HepG2 (cell line): ENCODE measurements around the gene NTN4. TPM values are rescaled to one million over a fixed set of nuclear protein-coding genes. Genes with fewer than 3 reads are reported as not detected.

Experiments used
- ATAC-seq: fragments of 200-7000 bp; cut with Tn5 transposase; 3 replicates; pipeline ENCODE4 v1.9.1; 2020; ENCODE audit warnings: mild to moderate bottlenecking, moderate library complexity
- BruUV-seq: library from RNA; stranded (reverse); fragments of 400-500 nt; replicated peaks from 2 replicates; lab custom pipeline; 2021; lab: Mats Ljungman, UMichigan
- CTCF ChIA-PET: fragments of 300-600 bp; formaldehyde crosslinking; extraction: SDS; loops from one replicate; lab custom pipeline; 2021; ENCODE audit warnings: low total read pairs, inconsistent platforms, low intra/inter-chr PET ratio; lab: Yijun Ruan, JAX
- POLR2A ChIA-PET: fragments of 350-600 bp; sonication (Branson Sonifier 250); formaldehyde crosslinking; loops from one replicate; lab custom pipeline; 2020; ENCODE audit warnings: antibody characterized with exemption, inconsistent platforms; lab: Yijun Ruan, JAX
- DNase-seq: peaks from one replicate; pipeline ENCODE4 v3.0.0-alpha.2; 2015; ENCODE audit warnings: low spot score
- FAIRE-seq: peaks from 3 replicates; lab custom pipeline; 2011; peaks lifted over from hg19 to GRCh38; lab: Jason Lieb, UNC
- H2AFZ ChIP-seq: one replicate; pipeline ENCODE4 v1.6.1; 2011; ENCODE audit warnings: low read length, inconsistent platforms
- H3K27ac ChIP-seq: fragments of 300-600 bp; 3 replicates; pipeline ENCODE4 v1.8.0; 2011; ENCODE audit warnings: mixed run types, mild to moderate bottlenecking, mixed read lengths, low read length, inconsistent platforms; ENCODE audit not compliant: insufficient read depth; ENCODE audit errors: extremely low read length
- H3K27me3 ChIP-seq, 2 experiments: fragments of 200-600 bp in 1 of 2; 2 replicates in 1 of 2; 3 replicates in 1 of 2; pipeline versions ENCODE4 v1.6.0 to v1.8.0; 2011; ENCODE audit warnings: low read length in 2 of 2, mild to moderate bottlenecking in 2 of 2, moderate library complexity in 2 of 2, inconsistent platforms in 1 of 2; ENCODE audit not compliant: insufficient read depth in 2 of 2, control insufficient read depth in 1 of 2
- H3K36me3 ChIP-seq, 2 experiments: fragments of 200-600 bp in 1 of 2; replicated peaks in 1 of 2; 2 replicates in 1 of 2; 3 replicates in 1 of 2; pipeline versions ENCODE4 v1.5.1 to v1.8.0; 2011; ENCODE audit warnings: low read length in 2 of 2, inconsistent platforms in 1 of 2; ENCODE audit not compliant: insufficient read depth in 2 of 2, control insufficient read depth in 1 of 2
- H3K4me1 ChIP-seq: 2 replicates; pipeline ENCODE4 v1.5.1; 2012; ENCODE audit warnings: low read length, inconsistent platforms; ENCODE audit not compliant: insufficient read depth
- H3K4me2 ChIP-seq: 2 replicates; pipeline ENCODE4 v1.6.0; 2011; ENCODE audit warnings: low read depth, low read length, inconsistent platforms
- H3K4me3 ChIP-seq, 3 experiments: fragments of 200-600 bp in 1 of 3; sonication (generic), shearing (Covaris generic) in 1 of 3; replicated peaks in 1 of 3; 2 replicates each; pipeline ENCODE4 v1.5.1; 2011 to 2016; ENCODE audit warnings: low read length in 3 of 3, inconsistent platforms in 2 of 3, low read depth in 2 of 3, mild to moderate bottlenecking in 2 of 3, control low read depth in 1 of 3, mixed read lengths in 1 of 3; ENCODE audit not compliant: insufficient read depth in 1 of 3
- H3K79me2 ChIP-seq: one replicate; pipeline ENCODE4 v1.6.1; 2011; ENCODE audit warnings: low read length, inconsistent platforms; ENCODE audit not compliant: insufficient read depth
- H3K9ac ChIP-seq: 2 replicates; pipeline ENCODE4 v1.6.0; 2011; ENCODE audit warnings: mild to moderate bottlenecking, low read depth, low read length, inconsistent platforms; ENCODE audit not compliant: insufficient read depth
- H3K9me3 ChIP-seq: 2 replicates; pipeline ENCODE4 v1.5.1; 2012; ENCODE audit warnings: mild to moderate bottlenecking, low read length
- H4K20me1 ChIP-seq: 2 replicates; pipeline ENCODE4 v1.6.0; 2011; ENCODE audit warnings: inconsistent platforms, mild to moderate bottlenecking, low read length, moderate library complexity; ENCODE audit not compliant: insufficient read depth
- ATF4 ChIP-seq, 2 experiments: fragments of 450-650 bp in 1 of 2; sonication (generic) in 1 of 2; formaldehyde crosslinking; IDR thresholded peaks; 2 replicates each; pipeline versions ENCODE4 v1.5.0 to v1.8.0; 2020 to 2022; ENCODE audit warnings: mild to moderate bottlenecking in 1 of 2, missing genetic modification reagents in 1 of 2
- FOXA1 ChIP-seq, 2 experiments: fragments of 450-650 bp in 1 of 2; sonication (generic) in 1 of 2; formaldehyde crosslinking in 1 of 2; IDR thresholded peaks; 2 replicates each; pipeline versions ENCODE4 v1.4.0 to v1.6.1; 2016 to 2020; ENCODE audit warnings: missing genetic modification reagents in 1 of 2
- FOXP1 ChIP-seq, 2 experiments: fragments of 450-650 bp in 1 of 2; IDR thresholded peaks; 2 replicates each; pipeline ENCODE4 v1.6.1; 2017 to 2018; ENCODE audit warnings: antibody characterized with exemption in 1 of 2
- HMG20A ChIP-seq: IDR thresholded peaks from 2 replicates; pipeline ENCODE4 v1.6.1; 2016; ENCODE audit warnings: borderline replicate concordance
- MXD3 ChIP-seq: IDR thresholded peaks from 2 replicates; pipeline ENCODE4 v1.6.1; 2016; ENCODE audit warnings: mild to moderate bottlenecking, missing biosample characterization, missing genetic modification reagents
- SNAPC2 ChIP-seq: sonication (generic); formaldehyde crosslinking; IDR thresholded peaks from 2 replicates; pipeline ENCODE4 v1.8.1; 2022; ENCODE audit warnings: mild to moderate bottlenecking, missing genetic modification reagents
- TP53 ChIP-seq: sonication (generic); formaldehyde crosslinking; conservative IDR thresholded peaks from 2 replicates; pipeline ENCODE4 v1.4.0; 2020; ENCODE audit warnings: missing genetic modification reagents
- ZNF30 ChIP-seq: sonication (generic); formaldehyde crosslinking; IDR thresholded peaks from 2 replicates; pipeline ENCODE4 v1.5.0; 2020; ENCODE audit warnings: mild to moderate bottlenecking, missing genetic modification reagents
- WGBS: methylation state at CpG from one replicate; pipeline ENCODE4 v1.1.6; 2017; ENCODE audit warnings: low lambda C conversion rate; 5-methylcytosine and 5-hydroxymethylcytosine counted together
- in situ Hi-C: cut with HindIII; loops from 2 replicates; pipeline ENCODE4 v1.10.0; 2017; ENCODE audit warnings: low pct_unique_long_range_greater_than_20kb; ENCODE audit not compliant: extremely low pct_ligation_motif_present
- intact Hi-C: fragments of 100-400 bp; cut with micrococcal nuclease; formaldehyde crosslinking; loops from one replicate; pipeline ENCODE4 v1.10.0; 2022; ENCODE audit not compliant: unreplicated experiment
- polyA plus RNA-seq, 8 experiments: library from polyadenylated mRNA; depleted of rRNA in 3 of 8; stranded (reverse) in 7 of 8; unstranded in 1 of 8; fragments of >200 nt; fragmentation: Illumina TruSeq in 4 of 8; extraction: Trizol in 4 of 8; gene quantifications; 2 replicates each; pipeline versions ENCODE4 v1.2.1 to v1.2.3, GENCODE V29; 2011 to 2016; ENCODE audit warnings: low read depth in 4 of 8, missing spikeins in 1 of 8, mixed read lengths in 1 of 8; ENCODE audit not compliant: insufficient read depth in 1 of 8
- total RNA-seq, 5 experiments: library from RNA; depleted of rRNA; stranded (reverse); fragments of >200 nt; fragmentation: Illumina TruSeq; extraction: Trizol; gene quantifications; 2 replicates each; pipeline ENCODE4 v1.2.3, GENCODE V29; 2016; ENCODE audit warnings: low read depth in 1 of 5

Gene NTN4
- total and polyA plus RNA-seq, 2 of the 13 experiments (the other 11 are each of a cell fraction or from before 2014, with no cell fraction given): 7.8 to 11.5 TPM

GRCh38 chr12:95653771-95654546, 136.6 kb downstream of the NTN4 start (continued):
- TF ChIP-seq FOXA1 (IDR thresholded peaks at IDR 0.05) (no peak), FOXA1 (CRISPR knock-in tag; IDR thresholded peaks at IDR 0.05) (peak; percentile 43; the same call in 1 of the 2 replicates), ZNF30 (CRISPR knock-in tag) (no peak), SNAPC2 (no peak), ATF4 (CRISPR knock-in tag; IDR thresholded peaks at IDR 0.05) (peak in 1 of 2 experiments; percentile 97; a peak in 2 of 4 replicates), MXD3 (CRISPR knock-in tag) (no peak), FOXP1 (IDR thresholded peaks at IDR 0.05) (no peak), FOXP1 (CRISPR knock-in tag; IDR thresholded peaks at IDR 0.05) (no peak; the same call in 1 of the 2 replicates), HMG20A (CRISPR knock-in tag) (peak; percentile 39; the same call in 1 of the 2 replicates)
- TF ChIP-seq, all 625 proteins: peak for 30

GRCh38 chr12:95651681-95652080, 138.9 kb downstream of the NTN4 start:
- Histone ChIP-seq H3K4me1 (peaks cover 25% of the 10 kb centered on the region), H3K36me3 (no peaks in the 10 kb centered on the region), H3K9ac (no peak overlapping the region), H3K4me3 (no peak overlapping the region), H3K79me2 (no peaks in the 10 kb centered on the region), H3K4me2 (no peak overlapping the region), H2AFZ (no peak overlapping the region), H4K20me1 (no peaks in the 10 kb centered on the region), H3K9me3 (no peaks in the 10 kb centered on the region), H3K27ac (no peak overlapping the region), H3K27me3 (no peaks in the 10 kb centered on the region)
- 82% methylated on average over 6 of the region's 6 CpGs for WGBS
- no peak for TF ChIP-seq TP53 (CRISPR knock-in tag)
- no TSS peak for BruUV-seq
- intact Hi-C loops: no loop called here
- ChIA-PET POLR2A (no interaction called here), CTCF (no interaction called here)
- ATAC-seq (no peak), DNase-seq (no peak), FAIRE-seq (no peak)
- in situ Hi-C loops: no loop called here
